Measurements from ENCODE around the gene PLPPR1.

Gene PLPPR1

DNA sequence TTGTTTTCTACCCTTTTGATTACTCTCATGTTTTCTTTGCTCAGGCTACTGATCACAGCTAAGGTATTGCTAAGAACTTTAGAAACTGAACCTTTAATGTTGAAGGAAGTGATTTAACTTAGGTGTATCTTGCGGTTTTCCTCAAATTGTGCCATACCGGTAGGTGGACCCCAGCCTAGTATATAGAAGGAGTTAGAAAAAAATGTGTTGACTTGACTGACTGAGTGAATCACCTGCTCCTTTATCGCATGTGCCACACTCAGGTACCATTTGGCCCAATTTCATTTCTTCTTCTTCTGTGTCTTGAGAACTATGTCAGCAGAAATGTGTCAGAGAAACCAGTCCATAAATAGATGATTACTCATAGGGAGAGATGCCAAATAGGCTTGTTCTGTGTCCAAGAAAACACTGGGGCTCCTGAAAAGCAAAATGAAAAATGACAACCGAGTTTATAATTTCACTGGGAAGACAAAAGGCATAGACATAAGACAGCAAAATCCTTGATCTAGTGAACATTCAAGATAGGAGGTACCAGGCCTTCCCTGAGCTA is 19.4 kb downstream of the PLPPR1 start:
- no peak for DNase-seq (ENCODE audit: low read depth, low spot score)

DNA sequence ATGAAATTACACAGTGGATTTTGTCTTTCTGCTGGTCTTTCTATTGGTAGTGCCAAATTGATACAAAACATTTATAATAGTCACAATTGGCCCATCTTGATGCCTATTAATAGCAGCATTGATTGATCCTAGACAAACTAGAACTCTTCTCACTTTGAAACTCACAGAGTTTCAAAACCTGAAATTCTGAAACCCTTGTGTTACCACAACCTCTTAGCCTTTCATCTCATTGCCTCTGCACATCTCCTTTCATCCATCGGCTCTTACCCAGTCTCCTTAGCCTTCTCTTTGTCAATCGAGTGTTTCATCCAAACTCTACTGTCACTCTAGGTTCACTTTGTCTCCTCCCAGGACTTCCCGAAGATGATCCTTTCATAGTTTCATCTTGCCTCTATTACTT is 22.1 kb downstream of the PLPPR1 start:
- DNase-seq (ENCODE audit: low read depth, low spot score) = no peak

GRCh38 chr9:101054657-101055056 is 26.1 kb downstream of the PLPPR1 start:
- no peak for DNase-seq (ENCODE audit: low read depth, low spot score)

DNA sequence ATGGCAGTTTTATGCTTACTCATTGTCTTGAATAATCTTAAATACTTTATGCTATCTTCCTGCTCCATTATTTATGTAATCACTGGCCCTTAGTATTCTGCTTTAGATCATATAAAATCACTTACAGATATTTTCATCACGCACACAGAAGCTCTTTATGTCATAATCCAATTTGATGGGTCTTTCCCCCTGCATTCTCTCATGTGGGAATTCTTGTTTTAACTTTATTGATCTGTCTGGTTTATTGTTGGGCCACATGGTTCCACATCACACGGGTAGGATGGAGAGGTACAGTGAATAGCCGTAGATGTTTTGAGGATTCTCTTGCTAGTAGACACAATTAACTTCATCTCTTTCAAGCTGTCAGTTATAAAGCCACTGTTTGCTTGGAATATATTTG is 27.0 kb downstream of the PLPPR1 start:
- DNase-seq (ENCODE audit: low read depth, low spot score) = no peak

DNA sequence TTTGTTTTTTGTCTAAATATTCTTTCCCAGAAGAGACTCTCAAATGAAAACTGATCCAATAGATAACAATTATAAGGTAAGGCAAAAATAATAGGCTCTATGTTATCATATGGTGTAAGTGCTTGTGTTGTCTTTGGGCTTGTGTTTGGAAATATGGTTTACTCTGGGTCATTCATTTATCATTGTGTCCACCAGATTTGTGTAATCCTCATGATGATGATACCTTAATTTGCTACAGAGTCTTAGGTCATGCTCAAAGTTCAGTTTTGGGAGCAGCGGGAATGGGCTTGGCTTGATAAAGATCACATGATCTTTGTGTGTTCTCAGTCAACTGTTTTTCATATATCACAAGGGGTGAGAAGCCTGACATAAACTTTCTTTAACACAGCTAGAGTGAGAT is 34.2 kb downstream of the PLPPR1 start:
- no peak for DNase-seq (ENCODE audit: low read depth, low spot score)

DNA sequence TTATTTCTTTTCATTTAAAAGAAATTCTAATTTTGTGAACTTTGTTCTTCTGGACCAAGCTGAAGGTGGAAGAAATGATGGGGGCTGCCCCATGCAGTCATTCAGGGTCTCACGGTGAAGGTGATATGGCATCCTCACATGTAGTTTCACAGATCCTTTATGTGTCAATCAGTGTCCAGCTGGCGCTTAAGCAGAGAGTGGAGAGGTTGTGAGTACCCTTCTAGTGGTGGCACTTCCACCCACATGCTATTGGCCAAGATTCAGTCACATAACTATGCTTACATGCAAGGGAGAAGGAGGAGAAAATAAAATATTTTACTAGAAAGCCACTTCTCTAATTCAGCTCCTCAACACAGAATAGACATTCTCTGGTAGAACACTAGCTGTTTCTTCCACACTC is 34.7 kb downstream of the PLPPR1 start:
- no peak for DNase-seq (ENCODE audit: low read depth, low spot score)

DNA sequence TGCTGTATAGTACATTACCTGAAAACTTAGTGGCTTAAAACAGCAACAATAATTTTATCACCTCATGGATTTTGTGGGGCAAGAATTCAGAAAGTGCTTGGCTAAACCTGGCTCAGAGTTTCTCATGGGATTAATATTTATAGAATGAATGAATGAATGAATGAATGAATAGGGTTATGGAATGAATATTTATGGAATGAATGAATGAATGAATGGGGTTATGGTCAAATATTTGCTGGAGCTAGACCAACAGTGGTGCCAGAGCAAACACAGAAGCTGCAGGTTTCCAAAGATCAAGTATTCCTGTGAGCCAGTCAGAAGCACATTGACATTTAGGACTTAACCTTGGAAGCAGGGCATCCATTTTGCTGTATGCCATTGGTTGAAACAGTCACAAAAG is 35.7 kb downstream of the PLPPR1 start:
- no peak for DNase-seq (ENCODE audit: low read depth, low spot score)

DNA sequence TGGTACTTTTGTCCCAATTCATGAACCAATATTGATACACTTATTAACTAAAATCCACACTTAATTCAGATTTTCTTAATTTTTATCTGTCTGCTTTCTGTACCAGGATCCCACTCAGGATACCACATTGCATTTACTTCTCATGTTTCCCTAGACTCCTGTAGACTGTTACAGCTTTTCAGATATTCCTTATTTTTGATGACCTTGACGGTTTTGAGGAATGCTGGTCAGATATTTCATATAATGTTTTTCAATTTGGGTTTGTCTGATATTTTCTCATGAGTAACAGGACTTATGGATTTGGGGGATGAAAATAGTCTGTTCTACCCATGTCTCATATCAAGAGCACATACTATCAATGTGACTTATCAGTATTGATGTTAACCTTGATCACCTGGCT is 37.4 kb downstream of the PLPPR1 start:
- no peak for DNase-seq (ENCODE audit: low read depth, low spot score)

DNA sequence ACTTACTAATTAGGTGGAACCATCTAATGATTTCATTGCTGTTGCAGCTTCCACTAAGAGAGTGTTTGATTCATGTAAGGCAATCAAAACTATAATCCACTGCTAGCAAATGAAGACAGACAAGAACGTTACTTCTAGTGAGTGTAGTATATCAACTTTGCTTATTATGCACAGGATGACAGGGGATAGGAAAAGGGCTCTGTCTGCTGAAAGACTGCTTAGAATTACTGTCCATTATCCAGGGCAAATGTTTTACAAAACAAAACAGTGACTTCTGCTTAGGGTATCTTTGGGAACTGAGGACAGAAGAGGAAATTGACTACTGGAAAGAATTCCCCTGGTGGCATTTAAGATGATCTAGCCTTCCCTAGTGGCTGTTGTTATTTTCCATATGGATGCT is 40.2 kb downstream of the PLPPR1 start:
- DNase-seq (ENCODE audit: low read depth, low spot score) = no peak

DNA sequence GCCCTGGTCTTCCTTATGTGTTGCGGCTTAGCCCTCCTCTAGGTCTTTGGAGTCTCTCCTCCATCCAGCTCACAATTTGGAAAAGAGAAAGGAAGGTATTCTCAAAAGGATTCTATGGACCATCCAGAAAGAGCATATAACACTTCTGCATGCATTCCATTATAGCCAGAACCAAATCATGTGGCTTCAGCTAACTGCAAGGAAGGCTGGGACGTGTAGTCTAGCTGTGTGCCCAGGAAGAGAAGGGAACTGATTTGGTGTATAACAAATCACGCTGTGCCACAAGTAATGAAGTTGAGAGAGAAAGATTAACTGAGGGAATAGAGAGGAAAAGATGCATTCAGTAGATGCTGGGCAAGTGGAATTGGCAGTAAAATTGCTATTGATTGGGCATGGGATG is 43.7 kb downstream of the PLPPR1 start:
- DNase-seq (ENCODE audit: low read depth, low spot score) = no peak

DNA sequence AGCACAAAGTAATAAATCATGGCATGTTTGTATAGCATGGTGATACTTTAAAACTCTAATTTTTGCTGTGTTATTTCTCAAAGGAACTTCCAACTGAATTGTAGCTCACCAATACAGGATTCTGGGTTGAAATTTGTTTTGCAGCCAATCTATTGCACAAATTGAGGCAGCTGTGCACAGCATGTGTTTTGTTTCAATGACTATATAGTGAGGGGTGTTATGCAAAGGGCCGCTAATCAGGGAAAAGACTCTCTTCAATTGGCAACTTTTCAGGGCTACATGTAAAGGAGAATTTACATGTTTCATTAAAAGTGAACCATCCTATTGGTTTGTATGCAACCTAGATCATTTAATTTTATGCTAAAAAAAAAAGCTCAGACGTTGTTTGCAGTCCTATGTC is 44.6 kb downstream of the PLPPR1 start:
- DNase-seq (ENCODE audit: low read depth, low spot score) = no peak

- no peak for DNase-seq (ENCODE audit: low read depth, low spot score)
These were observed 53.1 kb downstream of the PLPPR1 start for GRCh38 chr9:101081641-101082040.

DNA sequence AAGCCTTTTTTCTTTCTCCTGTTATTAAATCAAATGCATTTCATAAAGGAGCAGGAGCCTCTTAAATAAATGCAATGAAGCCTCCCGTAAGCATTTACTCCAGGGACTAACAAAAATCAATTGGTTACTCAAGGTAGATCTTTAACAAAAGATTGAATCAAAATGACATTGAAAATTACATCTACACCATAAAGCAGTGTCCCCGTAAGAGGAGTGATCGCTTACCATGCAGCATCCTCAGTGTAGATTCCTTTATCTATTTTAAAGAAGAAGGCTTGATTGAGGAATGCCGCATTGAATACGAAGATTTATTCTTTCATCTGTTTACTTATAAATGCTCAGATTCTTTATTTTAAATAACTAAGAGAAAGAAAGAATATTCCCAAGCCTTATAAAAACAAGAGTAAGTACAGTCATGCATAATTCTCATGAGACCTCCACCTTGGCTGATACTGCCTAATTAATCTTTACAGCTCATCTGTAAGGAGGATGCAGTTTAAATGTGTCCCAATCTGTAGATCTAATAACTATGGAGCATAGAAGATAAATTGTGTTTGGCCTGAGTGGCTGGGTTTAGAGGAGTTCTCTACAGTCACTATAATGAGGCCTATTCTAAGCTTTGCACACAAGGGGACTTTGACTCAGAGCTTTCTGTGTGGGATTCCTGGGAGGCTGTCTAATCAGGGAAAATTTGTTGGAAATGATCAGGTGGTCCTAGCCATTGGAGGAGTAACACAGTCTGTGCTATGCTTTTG is 55.1 kb downstream of the PLPPR1 start:
- DNase-seq (ENCODE audit: low read depth, low spot score) = no peak

GRCh38 chr9:101087426-101087825 is 58.9 kb downstream of the PLPPR1 start:
- DNase-seq (ENCODE audit: low read depth, low spot score) = no peak

- no peak for DNase-seq (ENCODE audit: low read depth, low spot score)
These were observed 64.4 kb downstream of the PLPPR1 start for GRCh38 chr9:101092922-101093321.

GRCh38 chr9:101093620-101094019 is 65.1 kb downstream of the PLPPR1 start:
- no peak for DNase-seq (ENCODE audit: low read depth, low spot score)

- no peak for DNase-seq (ENCODE audit: low read depth, low spot score)
These were observed 66.2 kb downstream of the PLPPR1 start for GRCh38 chr9:101094686-101095085.

- DNase-seq (ENCODE audit: low read depth, low spot score) = no peak
These were observed 68.7 kb downstream of the PLPPR1 start for GRCh38 chr9:101097210-101097609.

DNA sequence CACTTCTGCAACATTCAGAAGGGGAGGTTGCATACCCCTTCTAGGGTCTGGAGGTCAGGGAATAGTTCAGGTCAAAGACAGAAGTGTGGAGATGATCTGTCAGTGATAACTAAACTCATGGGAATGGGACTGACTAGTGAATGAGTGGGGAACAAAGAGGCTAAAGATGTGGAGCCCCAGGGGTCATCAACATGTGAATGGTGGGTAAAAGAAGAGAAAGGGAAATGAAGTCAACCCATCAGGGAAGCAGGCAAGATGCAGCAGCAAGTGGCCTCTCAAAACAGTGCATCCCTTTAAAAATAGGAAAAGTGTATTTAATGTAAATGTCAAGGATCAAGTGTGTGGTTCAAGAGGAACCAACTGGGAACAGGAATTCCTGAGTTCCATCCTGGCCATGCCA is 69.9 kb downstream of the PLPPR1 start:
- no peak for DNase-seq (ENCODE audit: low read depth, low spot score)

- DNase-seq (ENCODE audit: low read depth, low spot score) = no peak
These were observed 85.8 kb downstream of the PLPPR1 start for GRCh38 chr9:101114317-101114716.

DNA sequence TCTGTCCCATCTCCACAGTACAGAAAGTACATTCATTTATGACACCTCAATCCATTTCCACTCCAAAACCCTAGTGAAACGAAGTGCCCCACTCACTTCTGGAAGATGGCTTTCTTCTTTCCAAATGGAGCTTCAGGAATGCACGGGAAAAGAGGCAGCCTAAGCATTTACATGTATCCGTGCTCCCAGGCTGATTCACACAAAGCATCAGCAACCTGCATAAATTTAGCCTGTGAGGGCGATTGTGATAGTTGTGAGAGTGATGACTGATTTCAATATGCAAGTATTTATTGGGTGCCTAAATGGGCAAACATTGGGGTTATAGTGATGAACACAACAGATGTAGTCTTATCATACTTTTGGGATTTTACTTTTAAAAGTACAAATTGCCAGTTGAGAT is 86.6 kb downstream of the PLPPR1 start:
- no peak for DNase-seq (ENCODE audit: low read depth, low spot score)

DNA sequence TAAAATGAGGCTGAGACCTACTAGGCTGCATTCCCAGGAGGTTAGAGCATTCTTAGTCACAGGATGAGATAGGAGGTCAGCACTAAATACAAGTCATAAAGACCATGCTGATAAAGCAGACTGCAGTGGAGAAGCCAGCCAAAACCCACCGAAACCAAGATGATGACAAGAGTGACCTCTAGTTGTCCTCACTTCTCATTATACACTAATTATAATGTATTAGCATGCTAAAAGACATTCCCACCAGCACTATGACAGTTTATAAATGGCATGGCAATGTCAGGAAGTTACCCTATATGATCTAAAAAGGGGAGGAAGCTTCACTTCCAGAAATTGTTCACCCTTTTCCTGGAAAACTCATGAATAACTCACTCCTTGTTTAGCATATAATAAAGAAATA is 88.6 kb downstream of the PLPPR1 start:
- DNase-seq (ENCODE audit: low read depth, low spot score) = no peak

DNA sequence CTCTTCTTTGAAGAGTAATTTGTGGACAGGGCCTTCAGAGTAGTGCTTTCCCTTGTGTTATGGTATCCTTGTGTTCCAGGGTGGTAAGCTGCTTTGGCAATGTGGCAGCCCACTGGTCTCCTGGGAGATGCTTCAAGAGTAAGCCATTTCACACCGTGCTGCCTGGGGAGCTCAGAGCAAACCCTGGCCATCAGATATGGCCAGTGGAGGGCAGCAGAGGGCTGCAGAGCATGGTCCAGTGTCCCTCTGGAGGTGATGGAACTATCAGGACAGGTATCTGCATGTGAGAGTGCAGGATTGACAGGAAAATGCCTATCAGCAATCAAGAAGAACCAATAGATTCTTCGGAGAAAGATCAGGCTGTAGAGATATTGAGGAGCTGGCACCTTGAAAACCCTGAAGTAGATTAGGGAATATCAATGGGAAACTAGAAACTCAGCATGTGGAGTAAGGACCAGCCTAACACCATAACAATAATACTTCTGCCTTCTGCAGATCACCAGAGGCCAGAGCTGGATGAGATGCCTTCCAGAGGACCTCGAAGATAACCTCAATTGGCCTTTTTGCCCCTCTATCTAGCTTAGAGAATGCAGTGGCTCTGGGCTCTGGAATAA is 90.8 kb downstream of the PLPPR1 start:
- no peak for DNase-seq (ENCODE audit: low read depth, low spot score)
